ENCODE results near the gene CEP164. TPM values are rescaled to one million over a fixed set of nuclear protein-coding genes. Genes with fewer than 3 reads are reported as not detected.

CEP164 gene
- total and polyA plus RNA-seq, 9 of the 15 experiments (the other 6 are each of a cell fraction or from before 2014, with no cell fraction given) = 2.1 to 16.5 (median 10.4) TPM

DNA sequence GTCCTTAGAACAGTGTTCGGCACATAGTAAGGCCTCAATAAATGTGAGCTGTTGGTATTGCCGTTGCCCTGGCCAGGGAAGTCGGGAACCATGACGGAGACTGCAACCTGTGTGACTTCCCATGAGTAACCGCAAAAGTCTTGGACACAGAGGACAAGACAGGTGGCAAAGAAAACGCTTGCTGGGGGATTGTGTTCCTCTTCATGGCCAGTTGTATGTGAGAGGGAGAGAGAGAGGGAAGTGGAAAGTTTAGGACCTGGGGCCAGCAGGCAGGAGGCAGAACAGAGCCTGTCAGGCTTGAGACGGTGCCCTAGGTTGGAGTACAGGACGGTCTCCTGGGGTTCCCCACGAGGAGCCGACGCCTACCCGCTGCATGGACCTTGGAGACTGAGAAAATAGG lies 90.2 kb downstream of the CEP164 start:
- POLR2A ChIA-PET = no interaction called here
- in situ Hi-C loops (cut with MboI) = no loop called here
- CTCF ChIA-PET (ENCODE audit: low intra/inter-chr PET ratio) = no interaction called here
- TF ChIP-seq ZNF133 (CRISPR knock-in tag; IDR thresholded peaks at IDR 0.05) (no peak), NKRF (IDR thresholded peaks at IDR 0.05; ENCODE audit: borderline replicate concordance) (no peak), BCLAF1 (IDR thresholded peaks at IDR 0.05; ENCODE audit: borderline replicate concordance in 1 of 2, control insufficient read depth in 1 of 2, low read depth in 2 of 2, low read length in 1 of 2) (no peak), CBX8 (IDR thresholded peaks at IDR 0.05; ENCODE audit: borderline replicate concordance, extremely low read depth, low read depth, low read length, poor library complexity, severe bottlenecking) (no peak), FOXP1 (CRISPR knock-in tag; IDR thresholded peaks at IDR 0.05) (no peak), HNRNPK (IDR thresholded peaks at IDR 0.05; ENCODE audit: low read depth, low read length, poor library complexity, severe bottlenecking) (no peak), XRCC3 (IDR thresholded peaks at IDR 0.05) (no peak), HES1 (IDR thresholded peaks at IDR 0.05; ENCODE audit: low read depth) (no peak), ZNF431 (CRISPR knock-in tag; IDR thresholded peaks at IDR 0.05) (no peak), SETDB1 (IDR thresholded peaks at IDR 0.05; ENCODE audit: low read length) (no peak), IRF9 (tag; IDR thresholded peaks at IDR 0.05) (no peak), SRSF7 (optimal IDR thresholded peaks at IDR 0.05; ENCODE audit: low read depth, low read length) (no peak), ATF6 (CRISPR knock-in tag; IDR thresholded peaks at IDR 0.05) (no peak)

More for the DNA sequence above, 90.2 kb downstream of the CEP164 start:
- ATAC-seq = peak; percentile 21; the same call in 1 of the 3 replicates
- H3K36me3 ChIP-seq (ENCODE audit: control insufficient read depth, insufficient read depth, low read length) = no peaks in the 10 kb centered on the region
- H3K4me2 ChIP-seq (ENCODE audit: insufficient read depth, low read length) = no peak overlapping the region
- H3K9ac ChIP-seq (ENCODE audit: insufficient read depth in 1 of 2, low read depth in 2 of 2, low read length in 2 of 2) = no peak overlapping the region
- H3K79me2 ChIP-seq (ENCODE audit: control insufficient read depth, insufficient read depth, low read length) = no peaks in the 10 kb centered on the region
- H3K27ac ChIP-seq (ENCODE audit: extremely low read depth, low read depth, low read length) = no peak overlapping the region
- H3K9me1 ChIP-seq (ENCODE audit: control insufficient read depth, insufficient read depth, low read length) = no peaks in the 10 kb centered on the region
- no peaks in the 10 kb centered on the region for H3K4me1 ChIP-seq (replicated peaks in 1 of 2; ENCODE audit: control insufficient read depth in 2 of 2, insufficient read depth in 2 of 2, low read length in 2 of 2)
- H3K4me3 ChIP-seq = no peak overlapping the region
- intact Hi-C loops (cut with micrococcal nuclease) = no loop called here
- no peak for DNase-seq (ENCODE audit: extremely low read depth in 1 of 4, low spot score in 3 of 4)
- 0 out of 2 replicates have a peak, but pooled peaks cover 3% of the 10 kb centered on the region for H4K20me1 ChIP-seq (replicated peaks; ENCODE audit: control insufficient read depth, insufficient read depth, low read length)
- no peak overlapping the region for H2AFZ ChIP-seq (ENCODE audit: low read depth, low read length)
- no TSS peak for BruUV-seq (replicated peaks)
- no peak for FAIRE-seq
- H3K27me3 ChIP-seq (ENCODE audit: control insufficient read depth in 2 of 2, insufficient read depth in 2 of 2, low read length in 2 of 2) = peaks cover 42 to 88% of the 10 kb centered on the region in 2 experiments
- H3K9me3 ChIP-seq (replicated peaks; ENCODE audit: control insufficient read depth, insufficient read depth, low read depth, low read length) = no peaks in the 10 kb centered on the region
- WGBS (ENCODE audit: insufficient coverage, low coverage, missing lambda C conversion rate) = 0% methylated on average over 12 of the region's 12 CpGs
